GM19397 (cell line): ENCODE data around the gene CSE1L.
A peak's percentile ranks its signal among the peaks of the same experiment; 100 is the strongest.
"Not testable (repeated sequence)": the region's sequence is repeated elsewhere in the genome, so short reads cannot be mapped to it uniquely, and the experiment has no call there.

Experiments
- ATAC-seq: cut with Tn5 transposase; IDR thresholded peaks from one replicate; pipeline ENCODE4 v1.9.1; 2021; ENCODE audit warnings: mild to moderate bottlenecking, moderate library complexity; ENCODE audit not compliant: unreplicated experiment

Gene CSE1L

DNA sequence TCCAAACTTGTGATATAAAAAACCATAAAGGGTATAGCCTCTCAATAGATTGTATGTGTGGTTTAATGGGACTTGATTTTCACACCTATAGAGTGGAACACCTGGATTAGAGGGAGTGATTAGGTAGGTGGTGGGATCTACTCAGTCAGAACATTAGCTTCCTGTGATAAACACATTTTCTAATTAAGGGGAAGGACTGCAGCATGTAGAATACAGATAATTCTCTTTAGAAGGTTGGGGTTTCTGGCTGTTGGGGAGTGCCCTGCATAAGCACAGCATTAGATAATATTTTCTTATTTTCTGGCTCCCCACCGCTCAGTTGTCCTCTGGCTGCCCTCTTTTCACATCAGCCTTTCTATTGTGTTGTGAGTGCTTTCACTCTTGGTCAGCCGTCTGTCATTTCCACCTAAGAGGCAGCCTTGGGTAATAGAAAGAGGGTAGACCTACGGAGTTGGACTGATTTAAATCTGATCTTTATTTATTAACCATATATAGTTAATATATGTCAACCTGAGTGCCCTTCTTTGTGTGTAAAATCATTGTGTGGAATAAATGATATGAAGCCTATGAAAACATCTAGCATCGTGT lies 8.0 kb downstream of the CSE1L start:
- peak; percentile 52 for ATAC-seq

DNA sequence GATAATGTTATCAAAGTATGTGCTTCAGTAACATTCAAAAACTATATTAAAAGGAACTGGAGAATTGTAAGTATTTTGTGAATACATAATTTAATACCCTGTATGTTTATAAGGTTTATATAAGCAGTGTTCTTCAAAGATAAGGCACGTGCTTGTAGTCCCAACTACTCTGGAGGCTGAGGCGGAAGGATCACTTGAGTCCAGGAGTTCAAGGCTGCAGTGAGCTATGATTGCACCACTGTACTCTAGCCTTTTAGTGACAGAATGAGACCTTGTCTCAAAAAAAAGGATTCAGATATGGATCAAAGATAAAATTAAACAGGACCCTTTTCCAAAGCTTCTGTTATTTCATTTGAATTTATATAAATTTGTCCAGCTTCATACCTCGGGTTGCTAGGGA lies 17.2 kb downstream of the CSE1L start:
- no peak for ATAC-seq

- ATAC-seq: no peak
Measured at GRCh38 chr20:49074521-49074920, 28.4 kb downstream of the CSE1L start.

DNA sequence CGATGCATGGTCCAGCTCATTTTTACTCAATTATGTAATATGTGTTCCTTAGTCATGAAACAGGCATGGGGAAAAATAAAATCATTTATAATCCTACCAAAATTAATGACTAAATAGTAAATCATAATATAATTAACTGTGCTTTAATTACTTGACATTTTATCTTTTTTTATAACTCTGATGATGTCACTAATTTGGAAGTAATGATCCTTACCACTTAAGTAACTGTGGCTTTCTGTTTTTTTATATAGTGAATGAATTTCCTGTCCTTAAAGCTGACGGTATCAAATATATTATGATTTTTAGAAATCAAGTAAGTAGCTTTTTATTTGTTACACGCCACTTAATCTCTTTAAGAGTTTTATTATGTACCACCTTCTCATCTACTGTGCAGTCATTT lies 32.2 kb downstream of the CSE1L start:
- ATAC-seq: no peak

GRCh38 chr20:49082295-49082694 lies 36.2 kb downstream of the CSE1L start:
- ATAC-seq: not testable (repeated sequence)

DNA sequence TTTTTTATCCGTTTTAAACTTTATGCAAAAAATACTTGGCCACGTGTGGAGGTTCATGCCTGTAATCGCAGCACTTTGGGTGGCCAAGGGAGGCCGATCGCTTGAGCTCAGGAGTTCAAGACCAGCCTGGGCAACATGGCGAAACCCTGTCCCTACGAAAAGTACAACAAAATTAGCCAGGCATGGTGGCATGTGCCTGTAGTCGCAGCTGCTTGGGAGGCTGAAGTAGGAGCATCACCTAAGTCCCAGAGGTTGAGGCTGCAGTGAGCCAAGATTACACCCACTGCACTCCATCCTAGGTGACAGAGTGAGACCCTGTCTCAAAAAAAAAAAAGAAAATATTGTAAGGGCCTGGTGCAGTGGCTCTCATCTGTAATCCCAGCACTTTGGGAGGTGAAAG lies 45.0 kb downstream of the CSE1L start:
- no peak for ATAC-seq

DNA sequence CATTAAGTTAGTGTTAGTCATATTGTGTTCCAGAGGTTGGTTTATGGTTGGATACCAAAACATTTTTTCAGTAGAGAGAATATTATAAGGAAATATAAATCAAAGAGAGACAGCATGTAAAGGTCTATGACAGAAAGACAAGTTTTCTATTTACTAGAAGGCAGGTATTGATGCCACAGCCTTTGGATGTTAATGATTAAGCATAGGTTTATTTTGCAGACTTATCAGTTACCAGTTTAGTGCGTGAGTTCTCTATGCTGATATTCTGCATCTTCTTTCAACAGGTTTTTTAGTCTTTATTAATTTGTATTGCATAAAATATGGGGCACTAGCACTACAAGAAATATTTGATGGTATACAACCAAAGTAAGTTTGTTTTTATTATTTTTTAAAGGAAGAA lies 45.6 kb downstream of the CSE1L start:
- no peak for ATAC-seq

DNA sequence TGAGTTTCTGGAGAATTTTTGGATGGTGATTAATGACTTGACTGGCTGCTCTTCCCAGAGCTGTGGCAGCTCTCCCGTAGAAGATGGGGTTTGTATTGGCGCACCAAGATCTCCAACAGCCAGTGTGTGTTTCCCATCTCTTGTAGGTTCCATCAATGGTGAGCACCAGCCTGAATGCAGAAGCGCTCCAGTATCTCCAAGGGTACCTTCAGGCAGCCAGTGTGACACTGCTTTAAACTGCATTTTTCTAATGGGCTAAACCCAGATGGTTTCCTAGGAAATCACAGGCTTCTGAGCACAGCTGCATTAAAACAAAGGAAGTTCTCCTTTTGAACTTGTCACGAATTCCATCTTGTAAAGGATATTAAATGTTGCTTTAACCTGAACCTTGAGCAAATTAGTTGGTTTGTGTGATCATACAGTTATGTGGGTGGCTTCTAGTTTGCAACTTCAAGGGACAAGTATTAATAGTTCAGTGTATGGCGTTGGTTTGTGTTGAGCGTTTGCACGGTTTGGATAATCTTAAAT lies 50.2 kb downstream of the CSE1L start:
- ATAC-seq: no peak

GRCh38 chr20:49097159-49097558 lies 51.0 kb downstream of the CSE1L start:
- no peak for ATAC-seq

DNA sequence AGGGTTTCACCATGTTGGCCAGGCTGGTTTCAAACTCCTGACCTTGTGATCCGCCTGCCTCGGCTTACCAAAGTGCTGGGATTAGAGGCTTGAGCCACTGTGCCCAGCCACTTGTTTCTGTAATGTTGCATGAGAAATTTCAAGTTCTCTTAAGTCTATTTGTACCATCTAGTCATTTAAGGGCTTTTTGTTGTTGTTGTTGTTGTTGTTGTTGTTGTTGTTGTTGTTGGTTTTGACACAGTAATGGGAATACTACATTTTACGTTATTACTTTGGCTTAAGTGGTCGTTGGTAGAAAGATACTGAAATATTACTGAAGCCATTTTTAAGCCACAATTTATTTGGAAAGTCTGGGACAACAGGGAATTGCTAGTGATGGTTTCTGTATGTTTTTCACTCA lies 52.0 kb downstream of the CSE1L start:
- no peak for ATAC-seq

- ATAC-seq: no peak
Measured at GRCh38 chr20:49099011-49099410, 52.9 kb downstream of the CSE1L start.

GRCh38 chr20:49100292-49100691 lies 54.2 kb downstream of the CSE1L start:
- not testable (repeated sequence) for ATAC-seq

DNA sequence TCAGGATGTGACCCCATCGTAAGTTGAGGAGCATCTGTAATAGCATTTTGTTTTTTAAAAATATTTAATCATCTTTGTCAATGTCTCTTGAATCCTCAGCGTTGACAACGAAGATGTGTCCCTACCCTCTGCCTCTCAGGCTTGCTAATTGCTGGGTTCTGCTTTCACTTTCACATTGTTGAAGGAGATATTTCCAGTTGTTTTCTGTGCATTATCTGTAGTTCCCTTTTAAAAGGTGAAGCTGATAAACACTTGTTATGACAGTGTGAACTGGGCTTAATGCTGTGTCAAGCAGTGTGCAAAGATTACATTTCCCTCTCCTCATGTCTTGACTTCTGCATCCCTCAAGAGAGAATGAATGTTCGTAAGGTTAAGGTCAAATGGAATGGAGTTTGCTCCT lies 54.9 kb downstream of the CSE1L start:
- ATAC-seq: no peak

- ATAC-seq: no peak
Measured at GRCh38 chr20:49103019-49103418, 56.9 kb downstream of the CSE1L start.

- no peak for ATAC-seq
Measured at GRCh38 chr20:49103647-49104364, 57.7 kb downstream of the CSE1L start.

DNA sequence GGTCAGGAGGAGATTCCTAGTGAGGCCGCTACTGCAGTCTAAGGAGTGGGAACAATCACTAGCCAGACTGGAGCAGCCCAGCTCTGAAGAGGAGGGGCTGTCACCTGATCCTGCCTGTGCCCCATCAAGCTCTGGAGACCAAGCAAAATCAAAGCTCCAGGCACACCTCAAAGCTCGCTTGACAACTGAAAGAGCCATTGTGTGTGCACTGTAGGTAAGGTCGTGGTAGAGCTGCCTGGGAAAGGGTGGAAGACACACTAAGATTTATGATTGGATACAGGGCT lies 58.2 kb downstream of the CSE1L start:
- no peak for ATAC-seq

DNA sequence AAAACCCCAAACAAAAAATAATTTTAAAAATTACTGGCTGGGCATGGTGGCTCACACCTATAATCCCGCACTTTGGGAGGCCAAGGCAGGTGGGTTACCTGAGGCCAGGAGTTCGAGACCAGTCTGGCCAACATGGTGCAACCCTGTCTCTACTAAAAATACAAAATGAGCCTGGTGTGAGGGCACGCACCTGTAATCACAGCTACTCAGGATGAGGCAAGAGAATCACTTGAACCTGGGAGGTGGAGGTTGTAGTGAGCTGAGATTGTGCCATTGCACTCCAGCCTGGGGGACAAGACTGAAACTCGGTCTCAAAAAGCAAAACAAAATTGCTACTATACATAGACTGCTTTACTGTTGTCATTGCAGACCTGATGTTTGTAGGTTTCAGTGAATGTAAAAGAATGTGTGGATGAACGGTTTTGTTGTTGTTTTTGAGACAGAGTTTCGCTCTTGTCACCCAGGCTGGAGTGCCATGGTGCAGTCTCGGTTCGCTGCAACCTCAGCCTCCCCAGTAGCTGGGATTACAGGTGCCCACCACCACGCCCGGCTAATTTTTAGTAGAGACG lies 59.0 kb downstream of the CSE1L start:
- ATAC-seq: not testable (repeated sequence)

DNA sequence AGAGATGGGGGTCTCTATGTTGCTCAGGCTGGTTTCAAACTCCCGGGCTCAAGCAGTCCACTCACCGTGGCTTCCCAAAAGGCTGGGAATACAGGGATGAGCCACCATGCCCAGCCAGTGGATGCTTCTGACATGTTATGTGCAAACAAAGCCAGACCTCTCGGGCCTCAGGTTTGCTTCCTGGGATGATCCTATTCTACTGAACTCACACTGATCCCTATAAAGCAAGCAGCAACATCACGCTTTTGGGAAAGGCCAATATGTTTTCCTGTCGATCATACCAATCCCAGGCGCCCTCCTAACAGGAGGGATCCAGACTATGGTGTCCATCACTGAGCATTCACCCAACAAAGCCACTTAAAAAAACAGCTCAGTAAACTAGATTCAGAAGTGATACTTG lies 60.2 kb downstream of the CSE1L start:
- ATAC-seq: no peak

GRCh38 chr20:49110767-49111694 lies 64.9 kb downstream of the CSE1L start:
- ATAC-seq: no peak

GRCh38 chr20:49112596-49113274 lies 66.6 kb downstream of the CSE1L start:
- no peak for ATAC-seq

DNA sequence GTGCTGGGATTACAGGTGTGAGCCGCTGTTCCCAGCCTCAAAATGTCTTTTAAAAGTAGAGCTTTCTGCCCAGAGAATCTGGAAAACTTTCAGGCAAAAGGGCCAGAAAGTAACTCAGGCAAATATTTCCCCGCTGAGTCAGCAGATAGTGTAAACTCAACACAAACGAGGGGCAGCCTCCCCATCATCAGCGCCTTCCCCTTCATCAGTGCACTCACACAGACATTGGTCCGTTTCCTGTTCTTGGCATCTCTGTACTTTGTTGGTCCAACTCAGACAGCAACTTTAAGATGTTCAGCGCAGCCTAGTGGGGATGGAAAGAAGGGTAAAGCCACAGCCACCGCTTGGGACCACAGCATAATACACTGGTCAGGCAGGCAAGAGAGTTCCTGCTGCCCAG lies 69.5 kb downstream of the CSE1L start:
- no peak for ATAC-seq
